OCI-LY7 (cell line): Measurements from ENCODE around the gene IER3. TPM values are rescaled to one million over a fixed set of nuclear protein-coding genes. Genes with fewer than 3 reads are reported as not detected.

Experiments used
- BruUV-seq: library from RNA; stranded (reverse); fragments of 400-500 nt; replicated peaks from 2 replicates; lab custom pipeline; 2021; lab: Mats Ljungman, UMichigan
- CTCF ChIA-PET: fragments of 300-600 bp; sonication (Branson Sonifier 250); formaldehyde crosslinking; loops from one replicate; lab custom pipeline; 2022; ENCODE audit warnings: antibody characterized with exemption; ENCODE audit not compliant: unreplicated experiment; lab: Charles Lee
- POLR2A ChIA-PET: fragments of 300-600 bp; sonication (Branson Sonifier 250); formaldehyde crosslinking; loops from one replicate; lab custom pipeline; 2022; ENCODE audit warnings: antibody characterized with exemption; lab: Charles Lee
- DNase-seq: peaks from one replicate; pipeline ENCODE4 v3.0.0-alpha.2; 2015; ENCODE audit warnings: low spot score
- H2AFZ ChIP-seq: fragments of 200-600 bp; sonication (generic), shearing (Covaris generic); 2 replicates; pipeline ENCODE4 v1.6.1; 2014; ENCODE audit warnings: mild to moderate bottlenecking, antibody characterized with exemption, low read length, moderate library complexity
- H3K27ac ChIP-seq: fragments of 200-600 bp; sonication (generic); 2 replicates; pipeline ENCODE4 v1.5.1; 2014; ENCODE audit warnings: mixed run types, low read depth, mild to moderate bottlenecking, moderate library complexity, low read length, inconsistent platforms; ENCODE audit not compliant: poor library complexity, severe bottlenecking
- H3K36me3 ChIP-seq: fragments of 200-600 bp; sonication (generic); 2 replicates; pipeline ENCODE4 v1.6.1; 2014; ENCODE audit warnings: mild to moderate bottlenecking, antibody characterized with exemption, low read length, moderate library complexity, mixed read lengths; ENCODE audit not compliant: insufficient read depth
- H3K4me1 ChIP-seq: fragments of 200-600 bp; sonication (generic); 2 replicates; pipeline ENCODE4 v1.5.1; 2014; ENCODE audit warnings: mild to moderate bottlenecking, low read length; ENCODE audit not compliant: insufficient read depth, poor library complexity, severe bottlenecking
- H3K4me2 ChIP-seq: fragments of 200-600 bp; sonication (generic); 2 replicates; pipeline ENCODE4 v1.6.1; 2014; ENCODE audit warnings: mild to moderate bottlenecking, low read length
- H3K4me3 ChIP-seq: fragments of 200-600 bp; sonication (generic); 2 replicates; pipeline ENCODE4 v1.5.1; 2014; ENCODE audit warnings: mild to moderate bottlenecking, low read depth, low read length; ENCODE audit not compliant: poor library complexity, severe bottlenecking
- H3K79me2 ChIP-seq: fragments of 200-600 bp; sonication (generic); 2 replicates; pipeline ENCODE4 v1.6.1; 2016; ENCODE audit warnings: low read depth, mild to moderate bottlenecking, low read length, moderate library complexity, mixed read lengths; ENCODE audit not compliant: insufficient read depth
- H3K9me2 ChIP-seq: fragments of 200-600 bp; sonication (generic); 2 replicates; pipeline ENCODE4 v1.6.1; 2016; ENCODE audit warnings: mild to moderate bottlenecking, low read length, mixed read lengths; ENCODE audit not compliant: insufficient read depth
- H3K9me3 ChIP-seq: fragments of 200-600 bp; sonication (generic); 2 replicates; pipeline ENCODE4 v1.6.1; 2014; ENCODE audit warnings: mild to moderate bottlenecking, mixed run types, low read length, mixed read lengths
- H4K20me1 ChIP-seq: fragments of 200-600 bp; sonication (generic); 2 replicates; pipeline ENCODE4 v1.6.1; 2014; ENCODE audit warnings: mild to moderate bottlenecking, antibody characterized with exemption, low read length, moderate library complexity, mixed read lengths; ENCODE audit not compliant: insufficient read depth
- CTCF ChIP-seq: fragments of 200-600 bp; sonication (generic); conservative IDR thresholded peaks from 2 replicates; pipeline ENCODE4 v1.5.1; 2014; ENCODE audit warnings: mild to moderate bottlenecking, antibody characterized with exemption, low read length, moderate library complexity, mixed read lengths
- EZH2phosphoT487 ChIP-seq: fragments of 200-600 bp; sonication (generic); IDR thresholded peaks from 2 replicates; pipeline ENCODE4 v1.6.1; 2018; ENCODE audit warnings: low read depth, borderline replicate concordance, mild to moderate bottlenecking, mixed run types, antibody characterized with exemption, low read length, moderate library complexity, mixed read lengths
- intact Hi-C: fragments of 100-400 bp; cut with micrococcal nuclease; formaldehyde crosslinking; loops from one replicate; pipeline ENCODE4 v1.10.0; 2022; ENCODE audit not compliant: unreplicated experiment
- total RNA-seq, 2 experiments: library from RNA; depleted of rRNA in 1 of 2; stranded (reverse); fragments of >200 nt in 1 of 2; shearing (Covaris generic) in 1 of 2; gene quantifications; 2 replicates each; pipeline ENCODE4 v1.2.3, GENCODE V29; 2014 to 2022

IER3 gene
- total RNA-seq, 2 experiments from 2014 or later, result 1.3 to 2.8 TPM

GRCh38 chr6:30787954-30788353 is 43.6 kb upstream of the IER3 start:
- no peaks in the 10 kb centered on the region for H3K36me3 ChIP-seq
- no peak overlapping the region for H3K4me2 ChIP-seq
- no peak overlapping the region for H2AFZ ChIP-seq
- no peak overlapping the region for H3K27ac ChIP-seq
- H3K79me2 ChIP-seq, result no peaks in the 10 kb centered on the region
- no peaks in the 10 kb centered on the region for H3K9me3 ChIP-seq
- no TSS peak for BruUV-seq
- no peaks in the 10 kb centered on the region for H4K20me1 ChIP-seq
- ChIA-PET POLR2A (interaction anchor here (0.6 kb wide), 1 partner anchor 9 kb away, joined by 3 read pairs; no protein-coding TSS in a partner anchor), CTCF (interaction anchor here (0.5 kb wide), 1 partner anchor 241 kb away, joined by 3 read pairs; no protein-coding TSS in a partner anchor)
- H3K4me3 ChIP-seq, result no peak overlapping the region
- no peak for DNase-seq
- intact Hi-C loops, result no loop called here
- no peaks in the 10 kb centered on the region for H3K9me2 ChIP-seq
- TF ChIP-seq EZH2phosphoT487 (no peak), CTCF (no peak)
- no peaks in the 10 kb centered on the region for H3K4me1 ChIP-seq

GRCh38 chr6:30782425-30783014 is 38.2 kb upstream of the IER3 start:
- H2AFZ ChIP-seq, result no peak overlapping the region
- BruUV-seq, result no TSS peak
- ChIA-PET POLR2A (interaction anchor here (1.4 kb wide), 1 partner anchor 9 kb away, joined by 3 read pairs; no protein-coding TSS in a partner anchor), CTCF (no interaction called here)
- no peak for DNase-seq
- no peak overlapping the region for H3K4me3 ChIP-seq
- H3K79me2 ChIP-seq, result no peaks in the 10 kb centered on the region
- H3K9me2 ChIP-seq, result no peaks in the 10 kb centered on the region
- H3K4me1 ChIP-seq, result no peaks in the 10 kb centered on the region
- intact Hi-C loops, result no loop called here
- H3K9me3 ChIP-seq, result no peaks in the 10 kb centered on the region
- H3K4me2 ChIP-seq, result no peak overlapping the region
- no peak overlapping the region for H3K27ac ChIP-seq
- H4K20me1 ChIP-seq, result no peaks in the 10 kb centered on the region
- no peak for TF ChIP-seq CTCF
- TF ChIP-seq EZH2phosphoT487, result no peak
- no peaks in the 10 kb centered on the region for H3K36me3 ChIP-seq

GRCh38 chr6:30781743-30782424 is 37.5 kb upstream of the IER3 start:
- H3K27ac ChIP-seq, result no peak overlapping the region
- no peaks in the 10 kb centered on the region for H3K4me1 ChIP-seq
- no peaks in the 10 kb centered on the region for H3K79me2 ChIP-seq
- no TSS peak for BruUV-seq
- no peak overlapping the region for H3K4me3 ChIP-seq
- TF ChIP-seq EZH2phosphoT487 (no peak), CTCF (no peak)
- ChIA-PET POLR2A (interaction anchor here (1.4 kb wide), 1 partner anchor 9 kb away, joined by 3 read pairs; no protein-coding TSS in a partner anchor), CTCF (no interaction called here)
- H2AFZ ChIP-seq, result no peak overlapping the region
- H3K9me2 ChIP-seq, result no peaks in the 10 kb centered on the region
- H4K20me1 ChIP-seq, result no peaks in the 10 kb centered on the region
- no peak overlapping the region for H3K4me2 ChIP-seq
- no peaks in the 10 kb centered on the region for H3K9me3 ChIP-seq
- DNase-seq, result no peak
- no peaks in the 10 kb centered on the region for H3K36me3 ChIP-seq
- intact Hi-C loops, result no loop called here
